SH-SY5Y (cell line): Measurements from ENCODE around the gene BPNT1.

Source experiments
- GATA2 ChIP-seq: IDR thresholded peaks from 2 replicates; pipeline ENCODE4 v1.6.1; 2011; ENCODE audit warnings: mild to moderate bottlenecking, low read depth, low read length
- GATA3 ChIP-seq: IDR thresholded peaks from 2 replicates; pipeline ENCODE4 v1.6.1; 2011; ENCODE audit warnings: low read depth, mild to moderate bottlenecking, low read length, moderate library complexity

BPNT1 gene

DNA sequence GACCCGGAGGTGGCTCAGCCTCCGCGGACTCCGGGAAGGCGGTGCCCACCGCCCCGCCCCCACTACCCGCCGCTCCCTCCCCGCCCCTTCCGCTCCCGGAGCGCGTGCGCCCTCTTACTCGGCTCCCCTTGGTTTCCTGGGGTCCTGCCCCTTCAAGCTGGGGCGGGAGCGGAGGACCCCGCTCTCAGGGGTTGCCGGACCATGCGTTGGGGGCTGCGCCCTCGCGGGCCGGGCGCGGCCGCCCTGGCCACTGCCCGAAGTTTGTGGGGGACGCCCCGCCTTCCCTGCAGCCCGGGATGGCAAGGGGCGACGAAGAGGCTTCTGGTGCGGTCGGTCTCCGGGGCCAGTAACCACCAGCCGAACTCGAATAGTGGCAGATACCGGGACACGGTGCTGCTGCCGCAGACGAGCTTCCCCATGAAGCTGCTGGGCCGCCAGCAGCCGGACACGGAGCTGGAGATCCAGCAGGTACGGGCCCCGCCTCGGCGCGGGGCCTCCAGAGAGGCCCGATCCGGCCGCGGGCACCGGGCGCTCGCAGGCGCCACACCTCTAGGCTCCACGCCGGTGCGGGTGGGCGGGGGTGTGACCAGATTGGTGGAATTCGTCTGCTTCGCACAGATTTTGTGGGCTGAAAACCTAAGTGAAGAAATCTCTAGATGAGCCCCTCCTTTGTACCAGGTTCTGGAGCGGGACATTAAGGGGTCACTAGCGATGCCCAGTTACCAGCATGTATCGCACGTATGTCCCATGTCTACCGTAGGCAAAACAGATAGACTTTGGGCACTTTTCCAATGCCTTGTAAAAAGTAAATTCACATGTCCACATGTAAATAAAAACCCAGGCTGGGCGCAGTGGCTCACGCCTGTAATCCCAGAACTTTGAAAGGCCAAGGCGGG is 4.7 kb upstream of the BPNT1 start, which contains the start of gene IARS2:
IARS2 (plus strand) TSS at position 117 of the 896 bp plus-strand sequence; CDS start at position 202, 85 bp downstream.
- TF ChIP-seq GATA3, result no peak
- 0 out of 2 replicates have a peak, but pooled peaks have one; percentile 11 for TF ChIP-seq GATA2

DNA sequence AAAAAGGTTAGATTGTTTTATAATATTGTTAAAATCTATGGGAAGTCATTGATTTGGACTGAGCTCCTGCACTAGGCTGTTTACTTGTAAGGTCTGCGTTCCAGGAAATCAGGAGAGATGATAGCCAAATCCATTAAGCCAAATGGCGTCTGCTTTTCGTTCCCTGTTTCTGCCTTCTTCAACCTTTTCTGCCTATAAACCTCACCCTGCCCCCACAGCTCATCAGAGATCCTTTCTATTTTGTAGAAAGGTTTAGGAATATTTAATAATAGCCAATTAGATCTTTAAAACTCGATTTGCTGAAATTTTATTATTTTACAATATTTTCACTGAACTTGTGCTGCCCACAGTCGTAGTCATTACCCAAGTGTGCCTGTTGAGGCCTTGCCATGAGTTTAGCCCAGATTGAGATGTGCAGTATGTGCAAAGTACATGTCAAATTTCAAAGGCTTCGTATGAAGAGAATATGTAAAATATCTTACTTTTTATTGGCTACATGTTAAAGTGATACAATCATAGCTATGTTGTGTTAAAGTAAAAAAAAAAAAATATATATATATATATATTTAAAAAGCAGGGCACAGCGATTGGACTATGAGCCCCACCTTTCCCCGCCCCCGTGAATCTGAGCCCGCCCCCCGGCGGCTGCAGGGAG is 3.9 kb upstream of the BPNT1 start:
- TF ChIP-seq GATA2, result no peak
- TF ChIP-seq GATA3, result no peak

DNA sequence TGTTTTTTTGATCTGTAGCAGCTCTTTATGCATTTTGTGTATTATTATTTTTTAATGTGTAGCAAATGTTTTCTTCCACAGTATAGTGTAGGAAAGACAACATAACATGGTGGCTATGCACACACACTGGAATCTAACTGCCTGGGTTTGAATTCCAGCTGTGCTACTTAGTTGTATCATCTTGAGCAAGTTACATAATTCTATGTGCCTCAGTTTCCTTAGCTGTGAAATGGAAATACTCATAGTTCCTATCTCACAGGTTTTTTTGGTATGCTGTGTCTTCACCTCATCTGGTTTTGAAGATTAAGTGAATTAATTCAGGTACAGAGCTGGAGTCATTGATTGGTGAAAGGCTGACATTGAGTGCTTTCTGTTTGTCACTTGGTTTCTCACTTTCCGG is 3.1 kb upstream of the BPNT1 start:
- TF ChIP-seq GATA2 (no peak), GATA3 (no peak)

DNA sequence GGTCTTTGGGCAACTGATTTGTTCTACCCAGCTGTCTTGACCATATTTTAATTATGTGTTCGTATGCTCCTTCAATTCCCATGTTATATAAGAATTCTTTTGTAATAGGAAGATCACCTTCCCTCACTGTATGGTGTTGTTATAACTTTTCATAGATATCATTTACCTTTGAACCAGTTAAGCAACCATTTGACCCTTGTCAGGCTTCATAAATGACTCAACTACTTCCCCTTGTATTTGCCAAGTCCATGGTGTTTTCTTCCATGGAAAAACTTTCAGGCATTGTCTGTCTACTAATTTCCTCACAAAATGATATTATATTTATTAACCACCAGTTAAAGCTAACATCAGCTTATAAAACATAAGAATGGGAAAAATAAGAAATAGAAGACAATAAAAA is 5.1 kb downstream of the BPNT1 start:
- no peak for TF ChIP-seq GATA2
- TF ChIP-seq GATA3, result no peak

DNA sequence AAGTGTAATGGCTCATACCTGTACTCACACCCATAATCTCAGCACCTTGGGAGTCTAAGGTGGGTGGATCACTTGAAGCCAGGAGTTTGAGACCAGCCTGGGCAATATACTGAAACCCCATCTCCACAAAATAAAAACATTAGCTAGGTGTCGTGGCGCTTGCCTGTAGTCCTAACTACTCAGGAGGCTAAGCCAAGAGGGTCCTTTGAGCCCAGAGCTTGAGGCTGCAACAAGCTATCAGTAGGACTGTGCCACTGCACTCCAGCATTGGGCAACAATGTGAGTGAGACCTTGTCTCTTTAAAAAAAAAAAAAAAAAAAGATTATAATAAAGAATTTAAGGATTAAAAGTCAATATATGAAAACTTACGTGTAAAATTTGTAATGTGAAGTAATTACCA is 11.7 kb downstream of the BPNT1 start:
- TF ChIP-seq GATA3, result no peak
- TF ChIP-seq GATA2, result no peak

DNA sequence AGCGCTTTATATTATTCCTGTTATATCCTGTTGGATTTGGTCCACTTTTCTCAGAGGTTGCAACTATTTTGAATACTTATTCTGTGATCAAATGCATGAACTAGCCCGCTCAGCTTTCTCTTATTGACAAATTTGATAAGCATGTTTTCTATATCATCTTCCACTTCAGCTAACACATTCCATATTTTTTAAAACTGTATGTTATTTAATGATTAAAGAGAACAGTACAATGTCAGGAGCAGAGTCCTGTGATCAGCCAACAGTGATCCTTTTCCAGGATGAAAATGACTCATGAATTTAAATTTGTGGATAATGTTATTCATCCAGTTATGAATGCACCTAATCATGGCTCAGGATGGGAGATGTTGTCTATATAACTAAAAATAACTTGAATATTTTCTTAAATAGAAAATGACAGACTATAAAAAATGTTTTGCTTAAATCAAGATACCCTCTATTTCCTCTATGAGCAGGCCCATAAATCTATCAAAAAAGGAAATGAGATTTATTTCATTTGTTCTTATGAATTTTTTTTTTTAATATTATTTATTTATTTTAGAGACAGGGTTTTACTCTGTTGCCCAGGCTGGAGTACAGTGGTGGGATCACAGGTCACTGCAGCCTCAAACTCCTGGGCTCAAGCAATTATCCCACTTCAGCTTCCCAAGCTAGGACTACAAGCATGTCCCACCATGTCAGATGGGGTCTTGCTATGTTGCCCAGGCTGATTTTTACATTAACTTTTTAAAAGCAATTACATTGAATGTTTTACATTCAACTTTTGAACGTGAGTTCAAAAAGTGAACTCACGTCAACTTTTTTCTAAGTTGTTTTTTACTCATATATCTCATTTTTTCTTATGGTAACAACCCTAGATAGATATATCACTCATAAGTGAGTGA is 12.5 kb downstream of the BPNT1 start:
- no peak for TF ChIP-seq GATA2
- no peak for TF ChIP-seq GATA3

DNA sequence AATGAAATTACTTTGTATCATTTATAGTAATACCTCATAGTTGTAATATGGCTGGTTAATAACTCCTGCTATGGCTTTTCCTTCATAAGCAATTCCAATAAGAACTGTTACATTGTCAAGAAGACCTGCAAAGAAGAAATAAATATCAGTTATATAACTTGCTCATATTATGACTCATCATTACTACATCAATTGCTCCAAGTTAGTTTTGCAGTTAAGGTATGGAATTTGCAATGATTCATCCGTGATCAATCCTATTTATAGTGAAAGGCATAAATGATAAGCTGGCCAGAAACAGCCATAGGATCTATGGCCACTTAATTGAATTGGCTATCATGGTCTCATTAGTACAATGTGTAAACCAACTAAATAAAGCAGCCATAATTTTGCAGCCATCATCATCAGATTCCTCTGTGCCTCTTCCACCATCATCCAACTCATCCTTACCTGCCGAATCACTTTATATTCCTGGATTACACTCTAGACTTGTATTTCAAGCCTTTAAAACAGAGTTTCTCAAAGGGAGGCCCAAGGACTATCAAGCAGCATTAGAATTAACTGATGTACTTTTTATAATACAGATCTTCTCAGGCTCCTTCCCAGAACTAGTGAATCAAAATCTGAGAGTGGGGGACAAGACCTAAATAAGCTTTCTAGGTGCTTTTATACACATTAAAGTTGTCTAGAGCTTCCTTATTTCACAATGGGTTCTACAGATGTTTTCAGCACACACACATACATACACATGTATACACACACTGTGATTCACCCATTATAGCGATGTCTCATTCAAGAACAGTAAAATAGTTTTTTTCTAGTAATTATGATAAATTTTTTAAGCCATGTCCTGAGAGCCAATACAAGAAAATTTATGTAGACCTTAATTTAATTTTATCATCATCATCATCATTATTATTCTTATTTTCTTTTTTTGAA is 22.1 kb downstream of the BPNT1 start:
- TF ChIP-seq GATA2 (no peak), GATA3 (no peak)

DNA sequence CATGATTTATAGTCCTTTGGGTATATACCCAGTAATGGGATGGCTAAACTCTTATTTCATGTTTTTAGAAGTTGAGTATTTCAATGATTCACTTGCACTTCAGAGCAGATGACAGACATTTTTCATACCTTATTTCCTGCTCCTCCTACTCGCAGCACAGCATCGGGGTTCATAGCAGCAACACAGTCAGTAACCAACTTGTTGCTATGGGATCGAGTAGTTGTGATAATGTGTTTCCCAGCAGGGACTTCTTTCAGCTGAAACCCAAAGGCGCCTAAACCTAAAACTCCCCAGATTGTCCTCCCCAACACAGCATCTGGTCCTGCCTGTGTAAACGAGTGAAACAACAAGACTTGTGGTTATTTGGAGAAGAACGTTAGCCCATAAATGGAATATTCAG is 27.0 kb downstream of the BPNT1 start:
- TF ChIP-seq GATA3, result no peak
- no peak for TF ChIP-seq GATA2

DNA sequence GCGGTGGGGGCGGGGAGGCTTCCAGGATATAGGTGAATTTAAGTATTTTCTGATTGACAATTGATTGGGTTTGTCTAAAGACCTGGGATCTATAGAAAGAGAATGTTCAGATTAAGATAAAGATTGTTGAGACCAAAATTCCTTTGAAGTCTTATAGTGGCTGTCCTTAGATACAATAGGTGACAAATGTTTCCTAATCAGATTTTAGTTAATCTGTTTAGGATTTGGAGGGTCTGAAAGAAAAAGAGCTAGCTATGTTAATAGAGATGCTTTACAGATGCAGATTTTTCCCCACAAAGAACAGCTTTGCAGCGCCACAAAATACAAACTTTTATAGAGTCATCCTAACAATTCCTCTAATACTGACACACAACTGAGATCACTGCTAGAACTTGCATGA is 28.7 kb downstream of the BPNT1 start:
- TF ChIP-seq GATA2 (no peak), GATA3 (no peak)

DNA sequence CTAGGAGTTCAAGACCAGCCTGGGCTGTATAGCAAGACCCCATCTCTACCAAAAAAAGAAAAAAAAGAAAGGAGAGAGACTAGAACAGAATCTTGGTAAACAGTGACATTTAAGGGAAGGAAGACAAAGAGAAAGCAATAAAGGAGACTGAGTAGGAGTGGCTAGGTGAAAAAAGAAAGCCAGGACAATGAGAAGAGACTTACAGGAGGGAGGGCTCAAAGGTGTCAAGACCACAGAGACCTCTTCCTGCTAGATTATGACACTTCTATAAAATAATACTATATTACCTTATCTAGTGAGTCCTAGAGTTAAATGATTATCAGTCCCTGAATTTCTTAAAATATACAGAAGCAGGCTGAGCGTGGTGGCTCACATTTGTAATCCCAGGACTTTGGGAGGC is 33.2 kb downstream of the BPNT1 start:
- no peak for TF ChIP-seq GATA3
- no peak for TF ChIP-seq GATA2

DNA sequence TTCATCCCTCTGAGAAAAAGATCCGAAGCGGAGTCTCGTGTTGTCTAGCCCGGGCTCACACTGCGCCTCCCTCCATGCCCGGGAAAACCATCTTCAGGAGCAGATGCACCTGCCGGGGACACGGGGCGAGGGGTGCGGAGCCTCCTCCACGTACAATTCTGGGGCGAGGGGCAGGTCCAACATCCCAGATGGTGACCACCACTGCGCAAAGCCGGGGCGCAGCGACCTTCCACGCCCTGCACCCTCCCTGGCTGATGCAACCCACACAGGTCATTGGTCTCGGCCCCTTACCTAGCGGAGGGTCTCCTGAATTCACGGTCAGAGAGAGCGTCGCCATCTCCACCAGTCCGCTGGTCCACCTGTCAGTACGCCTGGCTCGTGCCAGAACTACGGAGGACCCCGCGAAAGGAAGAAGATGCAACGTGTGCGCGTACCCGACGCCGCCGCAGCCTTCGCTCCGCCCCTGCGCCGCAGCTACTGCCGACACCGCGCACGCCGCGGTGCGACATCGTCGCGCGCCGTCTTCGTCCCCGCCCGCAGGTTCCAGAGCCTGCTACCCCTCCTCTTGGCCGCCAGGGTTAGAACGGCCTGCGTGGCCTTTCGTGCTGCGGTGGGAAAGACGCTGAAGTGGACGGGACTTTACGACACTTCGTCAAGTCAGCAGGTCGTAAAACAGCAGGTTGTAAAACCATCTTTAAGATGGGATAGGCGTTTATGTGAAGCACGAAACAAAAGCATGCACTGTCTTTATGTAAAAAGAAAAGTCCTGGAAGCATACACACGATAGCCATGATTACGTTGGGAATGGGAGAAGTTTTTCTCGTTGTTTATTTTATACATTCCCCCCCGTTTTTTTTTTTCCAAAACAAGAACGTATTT is 43.3 kb downstream of the BPNT1 start, which contains the start of gene EPRS1:
EPRS1 (minus strand) TSS at position 454 of the 879 bp plus-strand sequence; CDS start at position 337, 117 bp downstream.
- no peak for TF ChIP-seq GATA3
- no peak for TF ChIP-seq GATA2
